ENCODE data around the gene NDUFB5.

DNA sequence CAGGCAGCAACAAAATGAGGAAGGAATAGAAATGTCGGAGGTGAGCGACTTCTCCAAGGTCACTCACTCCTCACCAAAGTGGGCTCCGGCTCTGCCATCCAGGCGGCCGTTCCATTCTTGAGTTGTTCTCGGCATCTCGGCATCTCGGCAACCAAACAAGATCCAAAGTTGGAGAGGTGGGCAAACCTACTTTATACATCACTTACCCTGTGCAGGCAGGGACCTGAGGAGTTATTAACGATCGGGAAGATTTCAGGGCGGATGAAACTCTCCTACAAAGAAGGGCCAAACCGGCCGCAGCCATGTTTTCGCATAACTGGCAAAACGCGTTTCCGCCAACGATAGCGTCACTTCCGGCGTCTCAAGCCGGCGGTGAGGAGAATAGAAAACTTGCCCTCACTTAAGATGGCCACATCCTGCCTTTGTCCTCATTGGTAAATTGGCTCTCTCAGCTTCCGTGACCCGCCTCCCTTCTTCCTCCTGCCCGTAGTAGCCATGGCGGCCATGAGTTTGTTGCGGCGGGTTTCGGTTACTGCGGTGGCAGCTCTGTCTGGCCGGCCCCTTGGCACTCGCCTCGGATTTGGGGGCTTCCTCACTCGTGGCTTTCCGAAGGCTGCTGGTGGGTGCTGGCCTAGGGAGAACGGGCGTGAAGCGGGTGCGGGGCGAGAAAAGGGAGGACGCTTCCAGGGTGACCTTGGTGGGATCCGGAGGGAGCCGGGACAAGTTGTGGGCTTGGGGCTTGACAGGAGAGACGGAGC is at the start of gene NDUFB5, which contains the start of gene MRPL47:
- TF ChIP-seq EZH2phosphoT487 (IDR thresholded peaks at IDR 0.05; ENCODE audit: low read depth), result no peak
- TF ChIP-seq, protein P1, sequence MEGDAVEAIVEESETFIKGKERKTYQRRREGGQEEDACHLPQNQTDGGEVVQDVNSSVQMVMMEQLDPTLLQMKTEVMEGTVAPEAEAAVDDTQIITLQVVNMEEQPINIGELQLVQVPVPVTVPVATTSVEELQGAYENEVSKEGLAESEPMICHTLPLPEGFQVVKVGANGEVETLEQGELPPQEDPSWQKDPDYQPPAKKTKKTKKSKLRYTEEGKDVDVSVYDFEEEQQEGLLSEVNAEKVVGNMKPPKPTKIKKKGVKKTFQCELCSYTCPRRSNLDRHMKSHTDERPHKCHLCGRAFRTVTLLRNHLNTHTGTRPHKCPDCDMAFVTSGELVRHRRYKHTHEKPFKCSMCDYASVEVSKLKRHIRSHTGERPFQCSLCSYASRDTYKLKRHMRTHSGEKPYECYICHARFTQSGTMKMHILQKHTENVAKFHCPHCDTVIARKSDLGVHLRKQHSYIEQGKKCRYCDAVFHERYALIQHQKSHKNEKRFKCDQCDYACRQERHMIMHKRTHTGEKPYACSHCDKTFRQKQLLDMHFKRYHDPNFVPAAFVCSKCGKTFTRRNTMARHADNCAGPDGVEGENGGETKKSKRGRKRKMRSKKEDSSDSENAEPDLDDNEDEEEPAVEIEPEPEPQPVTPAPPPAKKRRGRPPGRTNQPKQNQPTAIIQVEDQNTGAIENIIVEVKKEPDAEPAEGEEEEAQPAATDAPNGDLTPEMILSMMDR (IDR thresholded peaks at IDR 0.05; ENCODE audit: low read depth, low read length), result no peak
